NCI-H82 (cell line): ENCODE results near the gene ZFAND3.
A peak's percentile ranks its signal among the peaks of the same experiment; 100 is the strongest.

Source experiments
- DNase-seq: peaks from one replicate; lab custom pipeline; 2025; lab: John Stamatoyannopoulos, UW

ZFAND3 gene

GRCh38 chr6:38134704-38135088 is 315.2 kb downstream of the ZFAND3 start:
- DNase-seq, result no peak

GRCh38 chr6:38136547-38136946 is 317.0 kb downstream of the ZFAND3 start:
- no peak for DNase-seq

DNA sequence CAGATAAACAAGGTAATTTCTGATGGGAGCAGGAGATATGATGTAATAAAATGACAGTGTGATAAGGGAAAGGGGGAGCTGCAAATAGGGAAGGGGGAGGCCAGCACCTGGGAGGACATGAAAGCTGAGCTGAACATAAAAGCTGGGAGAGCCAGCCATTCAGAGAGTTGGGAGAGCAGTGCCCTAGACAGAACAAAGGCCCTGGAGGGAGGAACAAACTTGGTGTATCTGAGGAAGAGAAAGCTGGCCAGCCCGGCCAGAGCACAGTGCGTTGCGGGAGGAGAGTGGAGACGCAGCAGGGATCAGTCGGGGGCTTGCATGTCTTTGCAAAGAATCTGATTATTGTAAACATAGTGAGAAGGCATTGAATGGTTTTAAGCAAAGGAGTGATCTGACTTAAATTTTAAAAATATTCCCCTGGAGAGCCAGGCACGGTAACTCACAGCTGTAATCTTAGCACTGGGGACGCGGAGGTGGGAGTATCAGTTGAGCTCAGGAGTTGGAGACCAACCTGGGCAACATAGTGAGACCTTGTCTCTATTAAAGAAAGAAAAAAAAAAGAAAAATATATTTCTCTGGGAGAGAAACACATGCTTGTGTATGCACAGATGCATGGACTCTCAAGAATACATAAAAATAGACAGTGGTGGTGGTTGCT is 318.2 kb downstream of the ZFAND3 start:
- no peak for DNase-seq

DNA sequence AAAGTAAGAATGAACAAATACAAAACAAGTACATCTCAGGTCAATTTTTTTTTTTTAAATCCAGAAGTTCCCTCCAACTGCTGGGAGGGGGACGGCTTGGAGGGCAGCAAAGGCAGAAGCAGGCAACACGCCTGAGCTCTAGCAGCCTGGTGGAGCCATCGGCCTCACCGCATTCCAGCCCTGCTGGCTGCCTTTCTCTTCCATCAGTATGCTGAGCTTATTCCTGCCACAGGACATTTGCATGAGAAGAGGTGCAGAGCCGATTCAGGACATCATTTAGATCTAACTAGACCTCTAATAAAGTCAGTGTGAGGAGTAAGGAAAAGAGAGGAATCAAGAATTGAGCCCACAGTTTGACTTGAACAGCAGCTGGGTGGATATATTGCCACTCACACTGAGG is 318.8 kb downstream of the ZFAND3 start:
- no peak for DNase-seq

DNA sequence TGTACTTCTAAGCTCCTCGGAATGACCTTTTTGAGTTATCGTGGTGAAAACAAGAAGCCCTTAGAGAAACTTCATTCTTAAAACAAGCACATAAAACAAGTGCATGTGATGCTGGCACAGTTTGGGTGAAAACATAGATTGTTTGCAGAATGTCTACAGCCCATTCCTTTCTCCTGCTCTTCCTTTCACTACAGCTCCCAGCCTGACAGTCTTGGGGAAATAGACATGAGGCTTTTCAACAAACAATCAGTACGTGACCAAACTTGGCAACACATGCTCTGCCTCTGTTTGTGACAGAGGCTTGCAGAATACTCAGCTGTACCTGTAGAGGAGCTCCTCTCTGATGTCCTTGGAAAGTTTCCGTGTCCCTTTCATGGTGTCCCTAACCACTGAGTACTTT is 321.6 kb downstream of the ZFAND3 start:
- no peak for DNase-seq

DNA sequence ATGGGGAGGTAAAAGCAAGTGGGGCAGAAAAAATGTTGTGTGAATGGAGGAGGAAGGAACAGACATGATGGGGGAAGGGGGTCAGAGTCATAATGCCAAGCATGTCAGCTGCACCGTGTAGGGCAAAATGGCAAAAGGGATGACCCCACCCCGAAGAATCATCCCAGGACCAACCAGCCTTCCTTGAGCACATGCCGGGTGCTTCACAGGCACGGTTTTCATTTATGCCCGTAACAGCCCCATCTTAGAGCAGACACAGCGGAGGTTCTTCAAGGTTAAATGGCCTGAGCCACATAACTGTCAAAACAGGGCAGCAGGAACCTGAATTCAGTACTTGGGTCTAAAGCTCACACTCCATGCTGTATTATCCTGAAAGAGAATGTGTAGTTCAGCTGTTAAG is 322.2 kb downstream of the ZFAND3 start:
- DNase-seq, result no peak

GRCh38 chr6:38142178-38142902 is 322.8 kb downstream of the ZFAND3 start:
- DNase-seq, result no peak

DNA sequence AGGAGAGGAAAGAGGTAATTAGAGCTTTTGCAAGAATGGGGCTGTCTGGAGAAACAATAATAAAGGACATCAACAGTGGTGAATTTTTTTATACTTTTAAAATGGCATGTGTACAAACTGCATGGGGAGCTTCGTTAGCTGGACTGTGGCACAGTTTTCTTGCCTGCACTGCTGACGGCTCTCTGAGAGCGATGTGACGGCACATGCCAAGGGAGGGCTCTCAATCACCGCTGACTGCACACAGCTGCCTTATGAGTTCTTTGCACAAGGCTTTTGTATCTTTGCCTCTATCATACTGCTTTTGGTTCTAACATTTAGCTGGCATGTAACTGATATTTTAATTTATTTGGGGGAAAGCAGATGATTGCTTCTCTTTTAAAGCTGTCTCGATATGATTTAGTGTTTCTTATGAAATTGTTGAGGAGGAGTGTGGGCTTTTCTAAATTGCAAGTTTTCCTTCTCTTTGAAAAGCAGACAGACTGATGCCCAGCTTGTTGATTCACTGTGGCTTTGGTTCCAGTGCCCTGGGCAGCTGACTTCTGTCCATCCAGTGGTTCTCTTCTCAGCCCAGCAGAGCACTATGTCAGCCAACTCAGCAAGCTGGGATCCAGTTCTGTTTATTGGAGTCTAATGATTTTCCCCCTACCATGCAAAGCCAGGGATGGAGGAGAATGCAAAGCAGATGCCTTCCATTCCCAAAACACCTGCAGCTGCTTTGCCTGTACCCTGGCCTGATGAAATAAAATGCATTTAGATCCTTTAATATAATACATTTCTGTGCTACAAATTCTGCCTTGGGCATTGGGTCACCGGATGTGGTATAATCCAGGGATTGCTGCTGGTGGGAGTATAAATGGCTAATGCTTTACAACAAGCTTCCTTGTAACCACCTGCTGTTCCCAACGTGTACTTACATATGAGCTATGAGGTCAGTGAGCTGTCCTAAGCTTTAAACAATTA is 323.9 kb downstream of the ZFAND3 start:
- DNase-seq, result peak; percentile 58

DNA sequence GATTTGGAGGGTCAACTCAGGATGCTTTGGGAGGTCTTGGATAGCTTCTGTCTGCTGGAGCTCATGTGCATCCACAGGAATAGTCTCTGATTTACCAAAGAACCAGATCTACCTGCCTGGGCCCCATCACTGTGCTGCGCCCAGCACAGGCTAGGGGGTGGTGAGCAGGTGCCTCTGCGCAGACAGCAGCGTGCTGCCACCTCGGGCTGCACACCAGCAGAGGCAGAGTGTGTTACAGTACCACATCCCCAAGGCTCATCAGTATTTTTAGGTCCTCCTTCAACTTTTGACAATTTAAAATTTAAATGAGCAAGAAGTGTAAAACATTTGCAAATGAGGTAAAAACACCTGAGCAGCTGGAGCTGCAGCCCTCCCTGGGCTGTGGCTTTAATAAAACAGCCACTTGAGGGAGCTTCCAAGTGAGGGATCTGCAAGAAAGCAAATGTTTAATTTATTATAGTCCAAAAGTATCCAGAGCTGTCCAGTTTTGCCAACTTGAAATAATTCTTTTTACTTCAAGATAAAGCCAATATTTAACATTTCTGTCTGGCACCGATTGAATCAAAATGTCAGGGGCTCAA is 324.9 kb downstream of the ZFAND3 start:
- DNase-seq, result no peak

DNA sequence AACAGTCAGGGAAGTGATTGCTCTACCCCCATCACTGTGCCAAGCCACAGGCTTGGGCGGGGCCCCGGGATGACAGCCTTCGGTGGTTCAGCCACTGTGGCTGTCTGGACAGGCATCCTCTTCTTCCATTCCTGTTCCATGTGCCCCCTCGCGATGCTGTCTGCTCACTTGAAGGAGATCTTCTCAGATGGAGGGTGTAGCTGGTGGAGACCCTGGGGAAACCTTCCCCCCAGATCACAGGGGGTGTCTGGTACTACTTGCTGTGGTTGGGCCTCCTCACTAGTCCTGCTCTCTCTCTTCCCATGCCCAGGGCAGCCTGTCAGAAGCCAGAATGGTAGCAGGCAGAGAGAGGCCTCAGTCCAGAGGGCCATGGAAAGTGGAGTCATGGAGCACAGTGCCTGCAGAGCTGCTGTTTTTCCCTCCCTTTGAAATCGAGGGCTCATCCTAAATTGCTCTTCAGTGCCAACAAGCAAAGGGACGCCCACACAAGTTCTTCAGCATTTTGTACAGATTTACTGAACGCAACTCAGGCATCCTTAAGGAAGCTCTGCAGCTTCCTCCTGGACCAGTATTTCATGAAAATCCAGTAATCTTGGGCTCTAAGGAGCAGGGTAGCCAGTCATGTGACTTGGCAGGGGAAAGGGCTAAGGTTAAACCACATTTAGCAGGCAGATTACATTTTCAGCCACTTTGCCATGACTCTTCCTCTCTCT is 326.6 kb downstream of the ZFAND3 start:
- no peak for DNase-seq

DNA sequence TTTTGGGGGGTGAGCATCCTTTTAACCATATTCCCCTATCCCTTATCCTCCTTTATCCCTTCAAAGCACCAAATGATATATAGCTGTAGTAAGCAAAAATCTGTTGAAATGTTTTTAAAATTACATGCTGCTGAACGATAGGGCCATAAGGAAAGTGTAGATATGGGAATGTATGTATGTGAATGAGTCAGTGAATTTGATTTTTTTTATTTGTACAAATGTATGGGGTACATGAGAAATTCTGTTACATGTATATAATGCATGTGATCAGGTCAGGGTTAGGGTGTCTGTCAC is 327.2 kb downstream of the ZFAND3 start:
- no peak for DNase-seq

DNA sequence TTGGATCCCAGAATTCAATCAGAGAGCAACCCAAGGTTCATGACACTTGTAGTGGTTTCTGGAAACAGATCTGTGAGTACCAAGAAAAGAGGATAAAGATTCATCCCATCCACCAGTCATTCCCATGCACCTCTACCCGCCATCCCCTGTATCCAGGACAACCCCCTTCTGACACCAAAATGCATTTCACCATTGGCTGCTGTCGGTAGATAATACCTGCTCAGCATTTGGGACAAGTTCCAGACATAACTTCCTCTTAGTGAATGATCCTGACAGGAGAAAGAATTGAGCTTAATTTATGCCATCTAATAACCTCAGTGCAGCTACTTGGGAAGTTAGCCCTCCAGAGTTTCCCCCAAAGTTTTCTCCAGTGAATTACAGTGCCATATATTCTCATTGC is 329.1 kb downstream of the ZFAND3 start:
- DNase-seq, result no peak

DNA sequence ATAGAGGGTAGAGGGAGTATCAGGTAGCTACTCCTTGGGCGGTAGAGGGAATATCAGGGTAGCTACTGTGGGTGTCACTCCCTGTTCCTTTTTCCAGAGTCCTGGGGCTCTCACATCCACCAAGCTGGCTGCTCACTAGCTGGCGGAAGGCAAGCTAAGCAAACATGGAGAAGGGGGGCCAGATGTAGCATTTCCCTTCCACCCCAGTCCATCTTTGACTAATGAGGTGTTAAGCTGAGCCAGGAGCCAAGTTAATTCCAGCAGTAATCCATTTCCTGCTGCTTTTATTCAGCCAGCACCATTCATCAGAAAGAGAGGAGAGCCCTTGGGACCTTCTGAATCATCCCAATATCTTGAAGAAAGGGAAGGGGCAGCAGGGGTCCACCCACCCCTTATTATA is 330.0 kb downstream of the ZFAND3 start:
- peak; percentile 93 for DNase-seq

DNA sequence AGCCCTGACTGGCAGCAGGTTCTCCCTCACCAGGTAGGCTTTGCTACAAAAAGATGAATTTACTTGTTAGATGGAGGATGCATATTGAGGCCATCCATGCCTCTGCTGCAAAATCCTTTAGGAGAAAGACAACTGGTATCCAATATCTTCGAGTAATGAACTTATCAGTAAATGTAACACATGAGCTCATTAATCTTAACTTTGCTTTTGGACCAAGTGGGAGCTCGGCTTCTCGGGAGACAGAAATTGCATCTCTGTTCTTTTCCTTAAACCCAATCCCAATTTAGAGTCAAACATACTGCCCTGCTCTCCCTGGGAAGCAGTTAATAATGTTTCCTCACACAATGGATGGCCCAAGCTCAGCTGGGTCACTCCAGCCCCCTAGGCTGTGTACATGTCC is 330.5 kb downstream of the ZFAND3 start:
- no peak for DNase-seq

- DNase-seq, result no peak
Measured at GRCh38 chr6:38150681-38151296, 331.3 kb downstream of the ZFAND3 start.

- no peak for DNase-seq
Measured at GRCh38 chr6:38151580-38152500, 332.3 kb downstream of the ZFAND3 start.

DNA sequence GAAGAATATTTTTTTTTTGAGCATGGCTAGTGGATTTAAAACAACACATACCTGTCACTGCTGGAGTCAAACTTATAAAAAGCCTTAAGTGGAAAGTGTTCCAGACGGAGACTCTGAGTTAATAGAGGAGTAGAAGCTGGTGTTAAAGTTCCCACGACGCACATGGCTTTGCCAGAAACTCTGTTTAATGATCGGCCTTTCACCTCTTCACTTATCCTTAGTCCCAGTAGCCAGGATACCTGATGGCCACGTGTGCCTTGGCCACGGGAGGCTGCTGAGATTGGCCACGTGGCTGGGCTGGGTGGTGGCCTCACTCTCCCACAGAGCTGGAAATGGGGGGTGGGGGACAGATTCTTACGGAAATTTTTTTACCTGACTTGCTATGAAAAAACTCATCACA is 333.1 kb downstream of the ZFAND3 start:
- DNase-seq, result no peak

GRCh38 chr6:38153076-38153797 is 333.7 kb downstream of the ZFAND3 start:
- DNase-seq, result no peak

DNA sequence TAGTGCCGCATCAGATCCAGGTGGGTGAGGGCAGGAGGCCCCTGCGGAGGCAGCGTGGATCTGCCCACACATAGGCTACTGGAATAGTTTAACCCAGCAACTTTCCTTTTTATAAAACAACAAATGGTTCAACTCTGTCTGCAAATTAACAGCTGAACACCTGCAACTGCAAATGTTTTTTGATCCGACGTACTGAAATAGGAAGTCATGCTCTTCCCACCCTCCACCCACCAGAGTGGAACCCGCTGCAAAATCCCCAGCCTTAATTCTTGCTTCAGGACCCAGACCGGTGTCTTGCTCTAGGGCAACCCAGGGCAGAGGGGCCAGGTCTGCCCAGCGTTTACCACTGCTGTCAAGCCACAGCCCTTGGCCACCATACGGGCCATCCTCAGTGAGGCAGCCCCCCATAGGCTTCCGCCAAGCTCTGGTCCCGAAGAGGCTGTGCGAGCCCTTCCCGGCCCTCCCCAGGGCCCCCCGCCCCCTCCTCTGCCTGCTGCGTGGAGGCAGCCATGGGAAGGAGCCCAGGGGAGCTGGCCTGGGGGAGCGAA is 334.3 kb downstream of the ZFAND3 start:
- no peak for DNase-seq
